HEK293T (cell line): ENCODE results near the gene GYPC.
A peak's percentile ranks its signal among the peaks of the same experiment; 100 is the strongest.

Source experiments
- CTCF ChIA-PET: fragments of 350-600 bp; formaldehyde crosslinking; extraction: SDS; loops from one replicate; lab custom pipeline; 2021; ENCODE audit warnings: antibody characterized with exemption, inconsistent platforms; lab: Yijun Ruan, JAX
- POLR2A ChIA-PET: fragments of 350-600 bp; formaldehyde crosslinking; extraction: SDS; loops from one replicate; lab custom pipeline; 2020; ENCODE audit warnings: antibody characterized with exemption, inconsistent platforms; lab: Yijun Ruan, JAX
- DNase-seq: peaks from one replicate; pipeline ENCODE4 v3.0.0; 2012; ENCODE audit warnings: mixed read lengths; ENCODE audit errors: extremely low spot score
- ARNT ChIP-seq: fragments of 450-650 bp; IDR thresholded peaks from 2 replicates; pipeline ENCODE4 v1.6.1; 2017; ENCODE audit warnings: mild to moderate bottlenecking
- BHLHE40 ChIP-seq: fragments of 450-650 bp; IDR thresholded peaks from 2 replicates; pipeline ENCODE4 v1.6.1; 2016; ENCODE audit warnings: mild to moderate bottlenecking, moderate library complexity, borderline replicate concordance
- CTBP1 ChIP-seq: fragments of 450-650 bp; IDR thresholded peaks from 2 replicates; pipeline ENCODE4 v1.6.1; 2016; ENCODE audit warnings: borderline replicate concordance
- ELF4 ChIP-seq: fragments of 450-650 bp; IDR thresholded peaks from 2 replicates; pipeline ENCODE4 v1.6.1; 2017; ENCODE audit warnings: antibody characterized with exemption
- FOXA1 ChIP-seq: fragments of 450-650 bp; IDR thresholded peaks from 2 replicates; pipeline ENCODE4 v1.6.1; 2016; ENCODE audit warnings: mild to moderate bottlenecking
- FOXK2 ChIP-seq: fragments of 450-650 bp; IDR thresholded peaks from 2 replicates; pipeline ENCODE4 v1.6.1; 2016; ENCODE audit warnings: mild to moderate bottlenecking
- FOXM1 ChIP-seq: fragments of 450-650 bp; IDR thresholded peaks from 2 replicates; pipeline ENCODE4 v1.6.1; 2017; ENCODE audit warnings: mild to moderate bottlenecking, borderline replicate concordance
- HDGF ChIP-seq: fragments of 450-650 bp; IDR thresholded peaks from 2 replicates; pipeline ENCODE4 v1.6.1; 2017; ENCODE audit warnings: antibody characterized with exemption, borderline replicate concordance
- L3MBTL2 ChIP-seq: fragments of 450-650 bp; conservative IDR thresholded peaks from 2 replicates; pipeline ENCODE4 v1.6.1; 2016; ENCODE audit warnings: mild to moderate bottlenecking
- LEF1 ChIP-seq: fragments of 450-650 bp; IDR thresholded peaks from 2 replicates; pipeline ENCODE4 v1.6.1; 2017; ENCODE audit warnings: mild to moderate bottlenecking, borderline replicate concordance
- NFRKB ChIP-seq: fragments of 450-650 bp; IDR thresholded peaks from 2 replicates; pipeline ENCODE4 v1.6.1; 2016; ENCODE audit warnings: mild to moderate bottlenecking, moderate library complexity
- SP1 ChIP-seq: fragments of 450-650 bp; IDR thresholded peaks from 2 replicates; pipeline ENCODE4 v1.6.1; 2017
- SUZ12 ChIP-seq: fragments of 450-650 bp; IDR thresholded peaks from 2 replicates; pipeline ENCODE4 v1.6.1; 2016; ENCODE audit warnings: mild to moderate bottlenecking
- TARDBP ChIP-seq: fragments of 450-650 bp; IDR thresholded peaks from 2 replicates; pipeline ENCODE4 v1.6.1; 2016
- ZNF384 ChIP-seq: fragments of 450-650 bp; IDR thresholded peaks from 2 replicates; pipeline ENCODE4 v1.6.1; 2016
- TF ChIP-seq, protein P1 (sequence below): fragments of 450-650 bp; IDR thresholded peaks from 2 replicates; pipeline ENCODE4 v1.6.1; 2016

The GYPC gene, protein sequence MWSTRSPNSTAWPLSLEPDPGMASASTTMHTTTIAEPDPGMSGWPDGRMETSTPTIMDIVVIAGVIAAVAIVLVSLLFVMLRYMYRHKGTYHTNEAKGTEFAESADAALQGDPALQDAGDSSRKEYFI

DNA sequence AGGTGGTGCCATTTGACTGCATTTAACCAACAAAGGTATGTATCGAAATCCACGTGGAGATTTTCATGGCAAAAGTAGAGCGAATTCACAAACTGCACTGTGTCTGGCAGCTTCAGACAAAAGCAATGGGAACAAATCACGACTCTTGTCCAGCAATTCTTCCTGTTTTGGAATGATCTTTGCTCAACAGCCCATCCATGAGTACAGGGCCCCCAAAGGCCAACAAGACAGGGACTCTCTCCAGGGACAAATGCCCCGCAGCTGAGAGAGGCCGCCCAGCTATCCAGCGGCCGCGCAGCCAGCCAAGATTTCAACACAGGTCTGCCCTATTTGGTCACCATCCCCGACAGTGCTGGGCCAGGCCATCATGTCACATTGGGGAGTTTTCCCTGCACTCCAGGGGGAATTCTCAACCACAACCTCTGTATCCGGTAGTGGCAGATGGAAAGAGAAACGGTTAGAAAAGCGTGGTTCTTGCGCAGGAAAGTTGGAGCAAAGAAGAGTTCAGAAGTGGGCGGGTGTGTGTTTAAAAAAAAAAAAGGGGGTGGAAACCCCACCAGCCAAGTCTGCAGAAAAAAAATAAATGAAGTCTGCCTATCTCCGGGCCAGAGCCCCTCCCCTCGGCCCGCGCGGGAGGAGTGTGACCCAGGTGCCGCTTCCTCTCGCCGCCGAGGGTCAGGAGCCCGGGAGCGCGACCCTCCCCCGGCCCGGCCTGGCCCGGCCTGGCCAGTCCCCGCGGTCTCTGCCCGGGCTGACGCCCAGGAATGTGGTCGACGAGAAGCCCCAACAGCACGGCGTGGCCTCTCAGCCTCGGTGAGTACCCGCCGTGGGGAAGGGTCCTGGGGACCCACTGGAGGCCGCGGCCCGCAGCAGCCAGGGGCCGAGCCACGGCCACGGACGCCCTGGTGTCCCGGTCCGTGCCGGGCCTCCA is at the start of gene GYPC:
Gene GYPC, plus strand, starts transcription at position 659 of the 931 bp plus-strand sequence. Its CDS starts 106 bp downstream, at position 765.
- ChIA-PET POLR2A (no interaction called here), CTCF (no interaction called here)
- 0 out of 2 replicates have a peak, but pooled peaks have one; percentile 18 for TF ChIP-seq ZNF384
- TF ChIP-seq LEF1: no peak
- DNase-seq: peak; percentile 18

DNA sequence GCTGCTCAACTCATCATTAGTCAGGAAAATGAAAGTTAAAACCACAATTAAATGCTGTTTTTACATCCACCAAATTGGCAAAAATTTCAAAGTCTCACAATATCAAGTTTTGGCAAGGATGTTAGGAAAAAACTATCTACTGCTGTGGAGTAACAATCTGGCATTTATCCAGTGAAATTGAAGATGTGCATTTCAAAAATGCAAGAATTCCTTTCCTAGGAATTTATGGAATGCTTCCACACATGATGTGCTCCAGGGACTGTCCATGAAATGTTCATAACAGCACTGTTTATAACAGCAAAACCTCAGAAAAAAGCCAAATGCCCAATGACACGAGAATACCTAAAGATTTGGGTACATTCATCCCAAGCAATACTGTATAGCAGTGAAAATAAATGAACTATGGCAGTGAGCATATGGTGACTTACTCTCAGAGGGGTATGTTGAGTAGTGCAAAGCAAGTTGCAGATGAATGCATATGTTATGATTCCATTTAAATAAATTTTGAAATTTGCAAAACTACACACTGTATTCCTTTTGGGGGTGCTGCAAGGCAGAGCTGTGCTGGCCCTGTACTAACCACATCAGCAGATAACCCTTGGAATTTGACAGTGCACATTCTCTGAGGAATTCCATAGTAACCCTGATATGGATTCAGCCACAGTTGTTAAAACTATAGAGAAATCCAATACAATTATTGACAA is 41.3 kb upstream of the GYPC start:
- no peak for DNase-seq
- TF ChIP-seq L3MBTL2 (no peak), FOXK2 (no peak), FOXM1 (no peak), TARDBP (no peak), SUZ12 (no peak), SP1 (no peak), FOXA1 (no peak), BHLHE40 (no peak), NFRKB (no peak)
- TF ChIP-seq, protein P1, sequence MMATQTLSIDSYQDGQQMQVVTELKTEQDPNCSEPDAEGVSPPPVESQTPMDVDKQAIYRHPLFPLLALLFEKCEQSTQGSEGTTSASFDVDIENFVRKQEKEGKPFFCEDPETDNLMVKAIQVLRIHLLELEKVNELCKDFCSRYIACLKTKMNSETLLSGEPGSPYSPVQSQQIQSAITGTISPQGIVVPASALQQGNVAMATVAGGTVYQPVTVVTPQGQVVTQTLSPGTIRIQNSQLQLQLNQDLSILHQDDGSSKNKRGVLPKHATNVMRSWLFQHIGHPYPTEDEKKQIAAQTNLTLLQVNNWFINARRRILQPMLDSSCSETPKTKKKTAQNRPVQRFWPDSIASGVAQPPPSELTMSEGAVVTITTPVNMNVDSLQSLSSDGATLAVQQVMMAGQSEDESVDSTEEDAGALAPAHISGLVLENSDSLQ: no peak
- ChIA-PET POLR2A (no interaction called here), CTCF (no interaction called here)

DNA sequence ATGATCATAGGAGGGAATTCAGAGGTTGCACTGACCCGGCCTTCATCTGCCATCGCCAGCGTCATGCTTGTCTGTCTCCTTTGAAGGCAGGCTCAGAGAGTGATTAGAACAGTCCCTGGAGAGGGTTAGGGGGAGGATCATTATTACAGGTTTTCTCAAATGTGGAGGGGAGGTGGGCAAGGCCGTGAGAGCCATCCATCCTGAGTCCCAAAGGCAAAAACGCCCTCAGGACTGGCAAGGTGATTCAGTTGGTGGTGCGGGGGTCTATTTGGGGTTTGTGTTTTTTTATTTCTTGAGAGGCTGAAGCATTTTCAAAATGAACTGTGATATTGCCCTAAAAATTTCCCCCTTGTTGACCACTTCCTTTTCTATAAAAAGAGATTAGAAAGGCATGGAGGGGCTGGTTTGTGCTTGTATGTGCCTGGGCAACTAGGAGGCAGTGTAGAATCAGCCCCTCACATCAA is 39.3 kb upstream of the GYPC start:
- no peak for DNase-seq
- ChIA-PET POLR2A (no interaction called here), CTCF (interaction anchor here (0.6 kb wide), 1 partner anchor 29 kb away, joined by 3 read pairs; no protein-coding TSS in a partner anchor)
- TF ChIP-seq SUZ12: no peak

DNA sequence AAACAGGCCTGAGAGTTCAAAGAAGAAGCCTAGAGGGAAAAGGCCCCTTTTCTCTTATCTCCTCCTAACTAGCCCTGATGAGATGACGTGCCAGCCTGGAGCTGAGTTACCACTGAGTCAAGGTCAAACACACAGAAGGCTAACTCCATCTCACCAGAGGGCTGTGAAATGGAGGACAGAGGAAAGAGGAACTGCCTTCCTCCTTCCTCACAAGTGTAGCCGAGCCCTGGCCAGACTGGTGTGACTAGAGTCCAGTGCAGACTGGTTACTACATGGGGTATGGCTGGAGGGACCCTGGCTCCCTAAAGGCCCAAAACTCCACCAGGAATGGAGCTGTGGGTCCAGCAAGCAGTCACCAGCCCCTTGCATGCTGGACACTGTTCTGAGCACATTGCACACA is 35.7 kb upstream of the GYPC start:
- CTCF ChIA-PET: no interaction called here
- no peak for DNase-seq
- TF ChIP-seq SP1 (no peak), HDGF (no peak), ARNT (no peak), LEF1 (no peak), FOXA1 (no peak), ELF4 (no peak), CTBP1 (no peak), L3MBTL2 (no peak), SUZ12 (no peak)
- TF ChIP-seq, protein P1: no peak
- POLR2A ChIA-PET: no interaction called here

DNA sequence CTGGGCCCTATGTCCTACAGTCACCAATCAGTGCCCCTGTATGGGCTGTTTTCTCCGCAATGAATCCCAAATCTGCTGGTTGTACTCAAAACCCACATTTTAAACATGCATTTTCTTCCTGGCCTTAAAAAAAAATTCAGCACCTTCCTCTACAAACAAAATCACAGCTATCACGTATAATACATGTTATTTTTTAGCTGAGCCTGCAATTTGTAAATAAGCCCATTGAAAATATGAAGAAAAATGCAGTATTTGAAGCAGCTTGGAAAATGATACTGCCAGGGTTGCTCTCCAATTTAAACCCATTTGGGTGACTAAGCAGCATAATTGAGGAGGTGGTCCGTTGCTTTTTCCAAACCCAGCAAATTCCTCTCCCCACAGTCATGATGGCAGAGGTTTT is 33.0 kb upstream of the GYPC start:
- ChIA-PET POLR2A (no interaction called here), CTCF (no interaction called here)
- no peak for DNase-seq
- no peak for TF ChIP-seq SUZ12
- no peak for TF ChIP-seq BHLHE40
- no peak for TF ChIP-seq ZNF384
- TF ChIP-seq SP1: no peak
- no peak for TF ChIP-seq FOXK2
- TF ChIP-seq ELF4: no peak
- TF ChIP-seq, protein P1: no peak

DNA sequence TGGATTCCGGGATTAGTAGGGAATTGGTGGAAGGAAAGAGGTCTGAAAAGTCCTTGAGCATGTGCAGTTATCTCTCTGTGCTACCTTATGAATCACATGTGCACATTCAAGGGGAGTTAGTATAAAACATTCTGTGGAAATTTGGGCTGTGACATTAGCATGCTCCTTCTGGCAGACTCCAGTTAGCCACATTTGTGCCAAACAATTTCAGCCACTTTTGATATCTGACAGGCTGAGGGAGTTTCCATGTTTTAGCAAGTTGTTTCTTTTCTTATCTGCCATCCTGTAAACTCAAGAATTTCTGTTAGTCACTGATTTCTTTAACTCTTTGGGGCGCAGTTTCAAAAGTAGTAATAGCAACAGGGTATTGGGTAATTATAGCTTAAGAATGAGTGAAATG is 28.3 kb upstream of the GYPC start:
- TF ChIP-seq, protein P1: no peak
- TF ChIP-seq ARNT (no peak), L3MBTL2 (no peak), ZNF384 (no peak), SUZ12 (no peak), FOXK2 (no peak), BHLHE40 (no peak), CTBP1 (no peak)
- CTCF ChIA-PET: no interaction called here
- DNase-seq: no peak
- POLR2A ChIA-PET: no interaction called here
